DMS 273 treated with DMSO at 0.1 percent for 48 hours (cell line): ENCODE measurements around the gene PPFIA1.

Experiments used
- DNase-seq: peaks from one replicate; lab custom pipeline; 2025; lab: John Stamatoyannopoulos, UW

The PPFIA1 gene

GRCh38 chr11:70297341-70297740 lies 26.9 kb downstream of the PPFIA1 start:
- no peak for DNase-seq

GRCh38 chr11:70298243-70298915 lies 27.9 kb downstream of the PPFIA1 start:
- DNase-seq, result no peak

- no peak for DNase-seq
Measured at GRCh38 chr11:70299636-70300035, 29.1 kb downstream of the PPFIA1 start.

GRCh38 chr11:70301191-70301590 lies 30.7 kb downstream of the PPFIA1 start:
- no peak for DNase-seq

- DNase-seq, result no peak
Measured at GRCh38 chr11:70301721-70302418, 31.4 kb downstream of the PPFIA1 start.

- no peak for DNase-seq
Measured at GRCh38 chr11:70302419-70302752, 31.9 kb downstream of the PPFIA1 start.

- no peak for DNase-seq
Measured at GRCh38 chr11:70303070-70303469, 32.6 kb downstream of the PPFIA1 start.

GRCh38 chr11:70304208-70304603 lies 33.7 kb downstream of the PPFIA1 start:
- DNase-seq, result no peak

- no peak for DNase-seq
Measured at GRCh38 chr11:70305501-70305900, 35.0 kb downstream of the PPFIA1 start.

GRCh38 chr11:70306586-70307033 lies 36.1 kb downstream of the PPFIA1 start:
- no peak for DNase-seq

GRCh38 chr11:70307176-70307575 lies 36.7 kb downstream of the PPFIA1 start:
- no peak for DNase-seq

GRCh38 chr11:70311616-70312015 lies 41.1 kb downstream of the PPFIA1 start:
- DNase-seq, result no peak

- DNase-seq, result no peak
Measured at GRCh38 chr11:70312401-70313357, 42.2 kb downstream of the PPFIA1 start.

- no peak for DNase-seq
Measured at GRCh38 chr11:70313945-70314344, 43.5 kb downstream of the PPFIA1 start.

- DNase-seq, result no peak
Measured at GRCh38 chr11:70314730-70315129, 44.2 kb downstream of the PPFIA1 start.

- no peak for DNase-seq
Measured at GRCh38 chr11:70315716-70316115, 45.2 kb downstream of the PPFIA1 start.

GRCh38 chr11:70317581-70318305 lies 47.3 kb downstream of the PPFIA1 start:
- DNase-seq, result no peak

GRCh38 chr11:70319396-70320076 lies 49.0 kb downstream of the PPFIA1 start:
- DNase-seq, result no peak

GRCh38 chr11:70322666-70323065 lies 52.2 kb downstream of the PPFIA1 start:
- no peak for DNase-seq

- DNase-seq, result no peak
Measured at GRCh38 chr11:70323806-70324205, 53.3 kb downstream of the PPFIA1 start.

- DNase-seq, result no peak
Measured at GRCh38 chr11:70324376-70325115, 54.1 kb downstream of the PPFIA1 start.
